HG03457 (cell line): Measurements from ENCODE around the gene COL5A1.
"Not testable (repeated sequence)": the region's sequence is repeated elsewhere in the genome, so short reads cannot be mapped to it uniquely, and the experiment has no call there.

Experiments
- ATAC-seq: cut with Tn5 transposase; IDR thresholded peaks from one replicate; pipeline ENCODE4 v1.9.1; 2021; ENCODE audit warnings: moderate number of reproducible peaks; ENCODE audit not compliant: unreplicated experiment

COL5A1 gene

GRCh38 chr9:134690301-134690751 is 48.7 kb downstream of the COL5A1 start:
- ATAC-seq = no peak

GRCh38 chr9:134690946-134691694 is 49.5 kb downstream of the COL5A1 start:
- no peak for ATAC-seq

- ATAC-seq = no peak
Observed at GRCh38 chr9:134691695-134692572, 50.3 kb downstream of the COL5A1 start.

DNA sequence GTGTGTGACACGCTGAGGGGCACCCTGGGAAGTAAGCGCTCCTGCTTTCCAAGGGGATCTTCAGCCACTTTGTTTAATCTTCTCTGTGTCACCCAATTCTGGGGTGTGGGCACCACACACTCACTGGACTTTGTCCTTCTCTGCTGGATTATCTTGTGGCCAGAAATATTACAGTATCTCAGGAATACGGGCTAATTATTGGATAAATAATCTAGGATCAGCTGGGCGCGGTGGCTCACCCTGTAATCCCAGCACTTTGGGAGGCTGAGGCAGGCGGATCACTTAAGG is 50.9 kb downstream of the COL5A1 start:
- no peak for ATAC-seq

- ATAC-seq = no peak
Observed at GRCh38 chr9:134693011-134693410, 51.4 kb downstream of the COL5A1 start.

GRCh38 chr9:134693641-134694367 is 52.2 kb downstream of the COL5A1 start:
- ATAC-seq = no peak

- no peak for ATAC-seq
Observed at GRCh38 chr9:134694368-134694665, 52.7 kb downstream of the COL5A1 start.

DNA sequence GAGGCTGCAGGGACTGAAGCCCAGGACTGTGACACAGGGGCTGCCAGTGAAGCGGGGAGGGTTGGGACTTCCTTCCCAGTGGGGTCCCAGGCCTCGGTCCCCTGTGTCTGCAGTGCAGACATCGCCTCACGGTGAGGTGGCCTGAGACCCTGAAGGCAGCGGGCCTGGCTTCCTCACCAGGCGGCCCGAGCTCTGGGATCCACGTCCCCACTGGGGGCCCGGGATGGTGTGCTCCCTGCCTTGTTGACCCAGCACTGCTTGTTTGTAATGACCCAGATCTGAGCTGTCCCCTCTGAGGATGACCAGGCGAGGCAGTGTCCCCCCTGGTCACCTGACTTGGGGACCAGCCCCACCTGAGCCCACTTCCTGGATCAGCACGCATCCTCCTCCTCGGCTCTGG is 53.1 kb downstream of the COL5A1 start:
- no peak for ATAC-seq

- no peak for ATAC-seq
Observed at GRCh38 chr9:134695144-134695543, 53.5 kb downstream of the COL5A1 start.

- ATAC-seq = no peak
Observed at GRCh38 chr9:134696433-134696832, 54.8 kb downstream of the COL5A1 start.

GRCh38 chr9:134698111-134698510 is 56.5 kb downstream of the COL5A1 start:
- ATAC-seq = no peak

- ATAC-seq = no peak
Observed at GRCh38 chr9:134698587-134699342, 57.2 kb downstream of the COL5A1 start.

DNA sequence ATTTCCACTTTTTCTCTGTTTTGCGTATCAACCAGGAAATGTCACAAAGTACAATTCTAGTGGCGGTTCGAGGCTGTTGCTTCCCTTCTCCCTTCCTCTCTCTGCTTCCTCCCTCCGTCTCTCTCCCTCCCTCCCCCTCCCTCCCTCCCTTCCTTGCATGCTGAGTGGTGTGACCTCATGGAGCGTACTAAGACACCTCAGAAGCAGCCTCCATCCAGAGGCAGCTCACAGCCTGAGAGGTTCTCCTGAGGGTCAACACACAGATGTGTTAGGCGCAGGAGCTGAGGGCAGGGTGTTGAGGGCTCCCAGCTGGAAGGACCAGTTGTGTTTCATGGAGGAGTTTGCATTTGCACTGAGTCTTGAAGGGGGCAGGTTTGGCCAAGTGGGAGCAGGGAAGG is 57.7 kb downstream of the COL5A1 start:
- no peak for ATAC-seq

DNA sequence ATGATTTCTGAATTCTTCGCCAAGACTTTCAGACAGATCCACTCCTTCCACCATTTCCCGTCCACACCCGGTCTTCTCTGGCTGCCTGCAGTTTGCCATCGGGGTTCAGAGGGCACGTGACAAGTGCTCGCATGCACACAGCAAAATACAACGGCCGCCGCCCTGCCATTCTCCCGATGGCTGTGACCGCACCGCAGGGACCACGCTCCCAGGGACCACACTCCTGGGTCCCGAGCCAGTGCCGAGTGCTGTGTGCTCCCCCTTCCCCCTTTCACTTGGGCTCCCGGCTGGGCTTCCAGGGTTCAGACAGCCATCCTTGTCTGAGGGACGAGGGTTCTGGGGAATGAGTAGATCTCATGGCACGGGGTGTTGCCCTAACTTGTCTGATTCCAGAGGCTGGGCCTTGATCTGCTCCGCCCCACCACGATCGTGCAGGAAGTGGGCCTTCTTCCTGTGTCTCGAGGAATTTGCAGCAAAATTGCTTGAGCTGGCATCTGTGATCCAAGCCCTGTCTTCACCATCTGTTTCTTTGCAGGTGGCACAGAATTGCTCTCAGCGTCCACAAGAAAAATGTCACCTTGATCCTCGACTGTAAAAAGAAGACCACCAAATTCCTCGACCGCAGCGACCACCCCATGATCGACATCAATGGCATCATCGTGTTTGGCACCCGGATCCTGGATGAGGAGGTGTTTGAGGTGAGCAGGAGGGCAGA is 59.2 kb downstream of the COL5A1 start:
- no peak for ATAC-seq

DNA sequence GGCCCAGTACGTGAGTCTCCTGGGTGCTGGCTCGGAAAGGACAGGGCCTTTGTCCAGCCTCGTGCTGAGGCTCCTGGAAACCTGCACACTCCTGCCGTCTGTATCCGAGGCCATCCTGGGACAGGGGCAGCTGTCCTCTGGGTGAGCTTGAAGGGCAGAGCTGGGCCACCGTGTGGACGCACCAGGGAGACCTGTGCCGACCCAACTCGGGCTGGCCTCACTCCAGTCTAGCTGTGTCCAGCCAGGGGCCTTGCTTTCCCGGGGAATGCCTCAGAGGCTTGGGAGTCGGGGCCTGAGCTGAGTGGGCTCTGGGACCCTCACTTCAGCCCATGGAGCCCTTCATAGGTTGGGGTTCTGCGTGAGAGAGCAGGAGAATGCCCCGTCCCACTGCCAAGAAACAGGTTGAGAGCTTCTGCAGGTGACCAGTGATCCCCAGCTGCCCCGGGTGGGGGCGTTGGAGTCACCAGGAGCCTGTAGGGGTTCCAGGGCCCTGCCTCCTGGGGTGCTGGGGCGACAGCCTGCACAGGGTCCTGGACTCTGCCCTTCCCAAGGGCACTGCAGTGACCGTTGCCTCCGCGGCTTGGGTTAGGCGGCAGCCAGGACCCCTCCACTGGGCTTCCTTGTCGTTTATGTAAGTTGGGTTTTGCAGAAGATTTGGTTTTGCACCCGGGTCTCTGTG is 60.1 kb downstream of the COL5A1 start:
- ATAC-seq = no peak

- no peak for ATAC-seq
Observed at GRCh38 chr9:134702291-134702690, 60.7 kb downstream of the COL5A1 start.

GRCh38 chr9:134703730-134704114 is 62.1 kb downstream of the COL5A1 start:
- not testable (repeated sequence) for ATAC-seq

DNA sequence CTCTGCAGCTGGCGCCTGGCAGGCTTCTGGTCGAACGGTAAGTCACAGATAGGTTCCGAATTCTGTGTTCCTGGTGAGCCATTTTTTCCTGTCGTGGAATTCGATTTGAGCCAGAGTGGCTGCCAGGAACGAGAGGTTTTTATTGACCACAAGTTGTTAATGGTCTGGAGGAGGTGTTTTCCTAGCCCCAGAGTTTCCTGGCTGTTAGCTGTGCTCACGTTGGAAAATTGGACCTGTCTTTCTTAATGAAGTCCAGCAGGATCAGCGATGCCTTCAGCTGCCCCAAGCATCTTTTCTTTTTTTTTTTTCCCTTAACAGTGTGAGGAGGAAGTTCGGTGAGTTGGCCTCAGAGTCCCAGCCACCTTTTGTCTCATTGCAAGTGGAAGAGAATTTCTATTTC is 62.9 kb downstream of the COL5A1 start:
- no peak for ATAC-seq

- no peak for ATAC-seq
Observed at GRCh38 chr9:134705786-134706185, 64.2 kb downstream of the COL5A1 start.

- no peak for ATAC-seq
Observed at GRCh38 chr9:134706522-134706921, 64.9 kb downstream of the COL5A1 start.
